ENCODE results near the gene DAP. TPM values are rescaled to one million over a fixed set of nuclear protein-coding genes. Genes with fewer than 3 reads are reported as not detected.

DAP gene
- total RNA-seq, 1 donor from 2014 or later = 74.4 TPM

DNA sequence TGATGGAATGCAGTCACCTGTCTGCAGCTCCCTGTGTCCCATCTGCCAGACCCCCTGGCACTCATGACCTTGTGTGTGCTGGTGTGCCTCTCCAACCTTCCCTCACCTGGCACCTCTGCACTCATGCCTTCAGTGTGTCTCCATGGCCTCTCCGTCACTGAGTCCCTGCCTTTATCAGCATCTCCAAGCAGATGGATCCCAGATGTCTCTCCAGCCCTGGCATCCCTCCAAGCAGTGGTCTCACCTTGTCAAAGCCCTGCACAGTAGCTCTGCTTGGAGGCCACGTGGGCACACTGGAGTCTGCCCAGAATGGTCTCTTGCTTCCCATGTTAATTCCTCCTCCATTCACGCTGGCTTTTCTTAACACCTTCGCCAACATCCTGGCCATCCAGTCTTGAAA, 84.8 kb downstream of the DAP start:
- no peak for DNase-seq (ENCODE audit: extremely low spot score in 2 of 2)
- Histone ChIP-seq H3K27ac (no peak overlapping the region), H3K4me1 (no peaks in the 10 kb centered on the region), H3K9me3 (no peaks in the 10 kb centered on the region), H3K27me3 (no peaks in the 10 kb centered on the region), H3K4me3 (no peak overlapping the region), H3K36me3 (peaks cover 7 to 20% of the 10 kb centered on the region in 2 donors)
- intact Hi-C loops (cut with DNase I) = no loop called here
- no peak for TF ChIP-seq POLR2AphosphoS5 (IDR thresholded peaks at IDR 0.05; ENCODE audit: insufficient read depth in 1 of 2, low read depth in 1 of 2)
- no peak for TF ChIP-seq POLR2A (IDR thresholded peaks at IDR 0.05)
- TF ChIP-seq CTCF (IDR thresholded peaks at IDR 0.05) = no peak

- peaks cover 7 to 10% of the 10 kb centered on the region in 2 donors for H3K36me3 ChIP-seq
- no peaks in the 10 kb centered on the region for H3K27me3 ChIP-seq
- DNase-seq (ENCODE audit: extremely low spot score in 2 of 2) = no peak
- no peak overlapping the region for H3K27ac ChIP-seq
- no peak overlapping the region for H3K4me3 ChIP-seq
- intact Hi-C loops (cut with DNase I) = no loop called here
- no peaks in the 10 kb centered on the region for H3K9me3 ChIP-seq
- no peaks in the 10 kb centered on the region for H3K4me1 ChIP-seq
- no peak for TF ChIP-seq CTCF (IDR thresholded peaks at IDR 0.05)
- no peak for TF ChIP-seq POLR2A (IDR thresholded peaks at IDR 0.05)
- TF ChIP-seq POLR2AphosphoS5 (IDR thresholded peaks at IDR 0.05; ENCODE audit: insufficient read depth in 1 of 2, low read depth in 1 of 2) = no peak
Measured at GRCh38 chr5:10675177-10675700, 85.8 kb downstream of the DAP start.

DNA sequence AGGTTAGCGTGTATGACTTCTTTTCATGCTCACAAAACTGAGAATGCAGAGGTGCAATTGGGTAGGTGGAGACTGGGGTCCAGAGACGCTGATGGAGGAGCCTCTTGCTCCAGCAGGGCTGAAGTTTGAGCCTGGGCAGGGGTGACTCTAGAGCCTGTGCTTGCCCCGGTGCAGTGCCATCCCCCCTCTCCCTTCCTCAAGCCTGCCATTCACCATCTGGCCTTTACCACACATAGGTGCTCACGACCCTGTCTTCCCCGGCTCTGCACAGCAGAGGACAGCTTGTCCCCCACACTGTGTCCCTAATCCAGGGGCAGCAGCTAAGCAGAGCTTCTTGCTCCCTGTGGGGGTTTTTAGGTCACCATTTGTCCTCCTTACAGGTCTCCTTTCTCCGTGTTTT, 86.5 kb downstream of the DAP start:
- no peaks in the 10 kb centered on the region for H3K9me3 ChIP-seq
- H3K27ac ChIP-seq = no peak overlapping the region
- intact Hi-C loops (cut with DNase I) = no loop called here
- no peaks in the 10 kb centered on the region for H3K27me3 ChIP-seq
- peaks cover 4 to 6% of the 10 kb centered on the region in 2 donors for H3K36me3 ChIP-seq
- H3K4me1 ChIP-seq = no peaks in the 10 kb centered on the region
- H3K4me3 ChIP-seq = no peak overlapping the region
- DNase-seq (ENCODE audit: extremely low spot score in 2 of 2) = no peak
- TF ChIP-seq POLR2A (IDR thresholded peaks at IDR 0.05) = no peak
- no peak for TF ChIP-seq POLR2AphosphoS5 (IDR thresholded peaks at IDR 0.05; ENCODE audit: insufficient read depth in 1 of 2, low read depth in 1 of 2)
- TF ChIP-seq CTCF (IDR thresholded peaks at IDR 0.05) = no peak

DNA sequence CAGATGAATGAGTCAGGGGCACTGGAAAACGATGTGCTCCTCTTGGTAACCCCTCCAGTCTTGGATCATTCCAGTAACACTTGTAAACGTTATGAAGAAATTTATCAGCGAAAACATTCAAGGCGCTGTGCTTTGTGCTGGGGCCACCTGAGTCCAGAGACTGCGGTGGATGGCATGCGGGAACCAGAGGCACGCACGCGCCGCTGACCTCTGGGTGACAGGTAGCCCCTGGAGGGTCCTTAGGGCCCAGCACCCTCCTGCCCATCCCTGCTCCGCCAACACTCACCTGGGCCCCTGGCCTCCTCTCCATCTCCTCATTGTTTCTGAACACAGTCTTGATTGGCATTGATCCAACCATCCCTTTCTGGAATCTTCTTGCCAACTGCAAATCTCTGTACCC, 86.9 kb downstream of the DAP start:
- TF ChIP-seq CTCF (IDR thresholded peaks at IDR 0.05) = no peak
- no peak for TF ChIP-seq POLR2AphosphoS5 (IDR thresholded peaks at IDR 0.05; ENCODE audit: insufficient read depth in 1 of 2, low read depth in 1 of 2)
- TF ChIP-seq POLR2A (IDR thresholded peaks at IDR 0.05) = no peak
- DNase-seq (ENCODE audit: extremely low spot score in 2 of 2) = no peak
- Histone ChIP-seq H3K9me3 (no peaks in the 10 kb centered on the region), H3K27me3 (no peaks in the 10 kb centered on the region), H3K27ac (no peak overlapping the region), H3K4me1 (no peaks in the 10 kb centered on the region), H3K4me3 (no peak overlapping the region), H3K36me3 (peaks cover 0 to under 1% of the 10 kb centered on the region in 2 donors)
- intact Hi-C loops (cut with DNase I) = no loop called here

- Histone ChIP-seq H3K36me3 (no peaks in the 10 kb centered on the region), H3K4me1 (no peaks in the 10 kb centered on the region), H3K9me3 (no peaks in the 10 kb centered on the region), H3K27ac (no peak overlapping the region), H3K27me3 (no peaks in the 10 kb centered on the region), H3K4me3 (no peak overlapping the region)
- no peak for DNase-seq (ENCODE audit: extremely low spot score in 2 of 2)
- intact Hi-C loops (cut with DNase I) = no loop called here
- TF ChIP-seq POLR2AphosphoS5 (IDR thresholded peaks at IDR 0.05; ENCODE audit: insufficient read depth in 1 of 2, low read depth in 1 of 2) (no peak), POLR2A (IDR thresholded peaks at IDR 0.05) (no peak), CTCF (IDR thresholded peaks at IDR 0.05) (no peak)
Measured at GRCh38 chr5:10673407-10673806, 87.6 kb downstream of the DAP start.
